Fibroblast of skin of abdomen (primary cell): ENCODE results near the gene ADCY1.

ENCODE experiments used
- DNase-seq: peaks from one replicate; pipeline ENCODE4 v3.0.0-alpha.2; 2013

The ADCY1 gene

GRCh38 chr7:45679516-45679915 lies 105.3 kb downstream of the ADCY1 start:
- DNase-seq = no peak

GRCh38 chr7:45680776-45681175 lies 106.6 kb downstream of the ADCY1 start:
- no peak for DNase-seq

GRCh38 chr7:45681596-45682357 lies 107.6 kb downstream of the ADCY1 start:
- no peak for DNase-seq

GRCh38 chr7:45682358-45682735 lies 108.2 kb downstream of the ADCY1 start:
- no peak for DNase-seq

GRCh38 chr7:45682836-45683555 lies 108.8 kb downstream of the ADCY1 start:
- no peak for DNase-seq

- DNase-seq = no peak
Measured at GRCh38 chr7:45683556-45684148, 109.5 kb downstream of the ADCY1 start.

GRCh38 chr7:45684910-45685618 lies 110.9 kb downstream of the ADCY1 start:
- no peak for DNase-seq

GRCh38 chr7:45685619-45686240 lies 111.6 kb downstream of the ADCY1 start:
- no peak for DNase-seq

GRCh38 chr7:45686441-45687184 lies 112.4 kb downstream of the ADCY1 start:
- DNase-seq = no peak

GRCh38 chr7:45687185-45687560 lies 113.0 kb downstream of the ADCY1 start:
- no peak for DNase-seq

GRCh38 chr7:45687721-45688120 lies 113.6 kb downstream of the ADCY1 start:
- DNase-seq = no peak

- DNase-seq = no peak
Measured at GRCh38 chr7:45688382-45688781, 114.2 kb downstream of the ADCY1 start.

- DNase-seq = peak; percentile 80
Measured at GRCh38 chr7:45689011-45689796, 115.0 kb downstream of the ADCY1 start.

- DNase-seq = no peak
Measured at GRCh38 chr7:45689797-45690761, 115.9 kb downstream of the ADCY1 start.

GRCh38 chr7:45690762-45691150 lies 116.6 kb downstream of the ADCY1 start:
- DNase-seq = no peak

- DNase-seq = no peak
Measured at GRCh38 chr7:45691155-45691656, 117.0 kb downstream of the ADCY1 start.

- no peak for DNase-seq
Measured at GRCh38 chr7:45692031-45692430, 117.9 kb downstream of the ADCY1 start.

GRCh38 chr7:45695249-45695995 lies 121.3 kb downstream of the ADCY1 start:
- no peak for DNase-seq

GRCh38 chr7:45696476-45696875 lies 122.3 kb downstream of the ADCY1 start:
- DNase-seq = no peak
